ENCODE data around the gene ARPP21.
"Not testable (repeated sequence)": the region's sequence is repeated elsewhere in the genome, so short reads cannot be mapped to it uniquely, and the experiment has no call there.

Gene ARPP21

DNA sequence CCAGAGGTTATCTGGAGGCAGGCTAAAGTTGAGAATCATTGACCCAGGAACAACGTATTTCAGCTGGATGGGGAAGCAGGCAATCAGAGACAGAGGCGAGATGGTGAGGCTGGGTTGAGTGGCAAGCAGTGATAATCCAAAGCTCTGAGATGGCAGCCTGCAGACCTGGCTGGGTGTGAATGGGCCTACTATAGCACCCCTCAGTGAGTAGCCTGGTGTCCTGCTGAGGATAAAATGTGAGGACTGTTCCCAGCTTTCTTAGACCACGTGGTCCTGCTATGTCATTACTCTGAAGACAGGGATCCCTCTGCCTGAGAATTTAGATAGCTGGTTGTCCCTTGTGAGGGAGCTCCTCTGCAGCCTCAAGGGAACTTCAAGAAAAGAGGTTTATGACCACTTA, 141.5 kb downstream of the ARPP21 start:
- no peak for DNase-seq (ENCODE audit: low read depth)

GRCh38 chr3:35781558-35781957, 142.2 kb downstream of the ARPP21 start:
- no peak for DNase-seq (ENCODE audit: low read depth)

- no peak for DNase-seq (ENCODE audit: low read depth)
These were observed 143.0 kb downstream of the ARPP21 start for GRCh38 chr3:35782355-35782754.

DNA sequence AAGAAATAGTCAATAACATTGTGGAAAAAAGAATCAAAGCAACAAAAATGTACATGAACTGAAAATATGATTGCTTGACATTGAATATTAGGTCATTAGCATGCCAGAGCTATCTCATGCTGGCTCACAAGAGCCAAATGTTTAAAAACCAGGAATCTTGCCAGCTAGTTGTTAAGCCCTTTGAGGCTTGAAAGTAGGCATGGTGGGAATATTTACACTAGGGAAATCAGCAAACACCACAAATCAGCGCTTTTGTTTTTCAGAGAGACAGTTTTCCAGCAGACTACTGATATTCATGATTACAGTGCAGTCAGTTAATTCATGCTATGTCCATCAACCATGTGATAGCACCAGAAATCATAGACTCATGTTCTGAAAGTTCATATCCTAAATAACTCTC, 144.8 kb downstream of the ARPP21 start:
- no peak for DNase-seq (ENCODE audit: low read depth)

DNA sequence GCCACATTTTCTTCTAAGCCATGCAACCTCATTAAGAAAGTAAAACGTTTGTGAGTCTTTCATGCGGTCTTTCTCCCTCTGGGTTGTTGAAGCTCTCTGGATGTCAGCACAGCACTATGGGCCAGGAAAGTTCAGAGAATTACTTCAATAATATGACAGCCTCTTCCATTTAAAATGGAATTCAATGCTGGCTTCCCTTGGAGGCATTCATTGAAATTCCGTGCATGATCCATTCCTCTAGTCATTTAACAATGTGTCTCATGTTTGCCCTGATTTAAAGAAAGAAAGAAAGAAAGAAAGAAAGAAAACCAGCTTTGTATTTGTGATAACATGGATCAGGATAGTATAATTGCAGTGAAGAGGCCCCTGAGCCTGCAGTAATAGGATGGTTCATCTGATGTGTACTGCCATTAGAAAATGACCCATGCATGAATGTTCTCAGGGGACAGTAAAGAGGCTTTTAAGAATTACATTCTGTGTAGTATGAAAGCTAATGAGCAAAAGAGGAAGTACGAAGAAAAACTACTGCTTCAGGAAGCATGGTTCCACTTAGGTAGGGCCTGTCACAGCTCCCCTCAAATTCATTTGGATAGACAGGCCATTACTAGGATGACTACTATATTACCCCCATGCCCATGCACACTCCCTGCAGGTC, 146.0 kb downstream of the ARPP21 start:
- DNase-seq (ENCODE audit: low read depth) = no peak

DNA sequence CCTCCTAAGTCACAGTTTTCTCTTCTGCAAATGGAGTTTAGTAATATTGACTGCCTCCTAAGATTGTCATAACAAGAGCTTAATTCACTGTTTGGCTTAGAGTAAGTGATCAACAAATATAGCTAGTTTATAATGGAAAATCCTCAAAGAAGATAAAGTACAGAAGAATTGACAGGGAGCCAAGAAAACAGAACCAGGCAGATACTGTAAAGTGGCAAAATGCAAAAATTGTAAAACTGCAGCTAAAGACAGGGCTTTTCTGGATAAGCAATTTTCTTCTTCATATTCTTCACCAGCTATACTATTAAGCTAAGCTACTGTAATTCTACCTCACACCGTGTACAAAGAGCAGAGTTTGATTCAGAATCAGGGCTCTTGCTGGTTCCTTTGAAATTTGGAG, 148.6 kb downstream of the ARPP21 start:
- no peak for DNase-seq (ENCODE audit: low read depth)

DNA sequence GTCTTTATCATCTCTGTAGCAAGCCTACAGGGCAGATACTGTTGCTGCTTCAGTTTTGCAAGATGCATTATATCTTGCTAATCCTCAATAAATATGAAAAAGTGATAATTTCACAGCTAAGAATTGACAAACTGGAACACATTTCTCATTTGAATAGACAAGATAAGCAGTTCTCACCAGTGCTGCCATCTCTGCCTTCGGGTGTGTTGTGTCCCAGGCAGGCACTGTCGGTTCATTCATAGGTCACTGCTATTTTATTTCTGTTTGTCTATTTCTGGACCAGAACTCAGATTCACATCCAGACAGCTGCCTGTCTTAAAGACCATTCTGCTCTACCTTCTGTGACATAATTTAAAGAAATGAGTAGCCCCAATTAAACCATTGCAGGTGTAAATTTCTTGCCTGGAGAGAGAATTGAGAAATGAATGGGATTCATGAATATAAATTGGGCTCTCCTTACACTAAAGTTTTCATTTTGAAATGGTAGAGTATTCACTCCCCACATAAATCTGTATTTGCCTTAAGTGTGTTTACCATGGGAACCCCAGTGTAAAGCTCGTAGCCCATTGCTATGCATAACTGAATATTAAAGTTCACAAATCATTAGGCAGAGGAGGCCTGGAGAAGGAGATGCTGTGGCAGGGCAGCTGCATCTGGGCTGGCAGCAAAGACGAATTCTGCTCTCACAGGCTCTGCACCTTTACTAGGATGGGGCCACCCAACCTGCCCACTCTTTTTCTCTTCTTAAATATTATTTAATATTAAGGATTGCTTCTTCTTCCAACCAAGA, 149.9 kb downstream of the ARPP21 start:
- no peak for DNase-seq (ENCODE audit: low read depth)

- no peak for DNase-seq (ENCODE audit: low read depth)
These were observed 151.4 kb downstream of the ARPP21 start for GRCh38 chr3:35790764-35791163.

- DNase-seq (ENCODE audit: low read depth) = no peak
These were observed 154.3 kb downstream of the ARPP21 start for GRCh38 chr3:35793667-35794066.

GRCh38 chr3:35800960-35801459, 161.7 kb downstream of the ARPP21 start:
- no peak for DNase-seq (ENCODE audit: low read depth)

GRCh38 chr3:35814531-35814930, 175.2 kb downstream of the ARPP21 start:
- DNase-seq (ENCODE audit: low read depth) = no peak

GRCh38 chr3:35815796-35816195, 176.5 kb downstream of the ARPP21 start:
- DNase-seq (ENCODE audit: low read depth) = not testable (repeated sequence)

GRCh38 chr3:35817216-35817615, 177.9 kb downstream of the ARPP21 start:
- DNase-seq (ENCODE audit: low read depth) = no peak

GRCh38 chr3:35832140-35832571, 192.8 kb downstream of the ARPP21 start:
- DNase-seq (ENCODE audit: low read depth) = no peak

All from stimulated activated CD8-positive, alpha-beta memory T cell treated with anti-CD3 and anti-CD28 coated beads, Interleukin-15, amount 100 ng/mL, for 24 hours (primary cell).